ENCODE results near the gene BNIP2.

Gene BNIP2

GRCh38 chr15:59615661-59616060 is 73.5 kb downstream of the BNIP2 start:
- no CpG with 5 or more reads among the region's 5 CpGs for WGBS, 2 donors (ENCODE audit: extremely low coverage in 2 of 2, insufficient read length in 2 of 2, insufficient replicate concordance in 1 of 2)
- DNase-seq (ENCODE audit: low spot score) = no peak
- Histone ChIP-seq H2BK120ac (ENCODE audit: low read depth, low read length) (no peak overlapping the region), H3K4me2 (ENCODE audit: insufficient read depth, low read length, poor library complexity, severe bottlenecking) (no peak overlapping the region), H2BK12ac (ENCODE audit: low read length) (no peak overlapping the region), H3K9me3 (replicated peaks in 1 of 2; ENCODE audit: control insufficient read depth in 2 of 2, insufficient read depth in 1 of 2, low read depth in 1 of 2, low read length in 2 of 2) (peaks cover 0 to 2% of the 10 kb centered on the region in 2 donors), H3K4ac (ENCODE audit: low read length) (no peak overlapping the region), H3K23ac (ENCODE audit: low read depth, low read length, poor library complexity) (no peak overlapping the region), H4K91ac (ENCODE audit: low read depth, low read length, poor library complexity) (no peak overlapping the region), H2AFZ (ENCODE audit: low read length) (peak overlapping the region; percentile 24), H3K4me1 (ENCODE audit: control insufficient read depth in 2 of 2, insufficient read depth in 1 of 2, low read depth in 1 of 2, low read length in 2 of 2) (no peaks in the 10 kb centered on the region), H3K79me1 (ENCODE audit: low read depth, low read length) (no peaks in the 10 kb centered on the region), H3K4me3 (ENCODE audit: low read length in 2 of 2) (no peak overlapping the region), H4K8ac (ENCODE audit: low read depth, low read length) (no peak overlapping the region), H3K36me3 (replicated peaks in 1 of 2; ENCODE audit: control insufficient read depth in 2 of 2, insufficient read depth in 2 of 2, low read length in 2 of 2) (no peaks in the 10 kb centered on the region), H3K9ac (ENCODE audit: low read depth, low read length, poor library complexity) (no peak overlapping the region), H2BK5ac (ENCODE audit: low read length) (no peak overlapping the region), H2AK5ac (ENCODE audit: low read depth, low read length) (no peak overlapping the region), H2BK15ac (ENCODE audit: low read length) (no peak overlapping the region), H3K27me3 (ENCODE audit: control insufficient read depth in 3 of 3, insufficient read depth in 3 of 3, low read depth in 1 of 3, low read length in 3 of 3) (peaks cover 0 to 24% (median 2%) of the 10 kb centered on the region in 3 experiments), H3K14ac (ENCODE audit: low read length) (no peak overlapping the region), H3K18ac (ENCODE audit: low read length) (no peak overlapping the region), H3K27ac (replicated peaks; ENCODE audit: low read length) (no peak overlapping the region)

- peaks cover 0 to 2% of the 10 kb centered on the region in 2 donors for H3K9me3 ChIP-seq (replicated peaks in 1 of 2; ENCODE audit: control insufficient read depth in 2 of 2, insufficient read depth in 1 of 2, low read depth in 1 of 2, low read length in 2 of 2)
- H2BK12ac ChIP-seq (ENCODE audit: low read length) = no peak overlapping the region
- no peaks in the 10 kb centered on the region for H3K4me1 ChIP-seq (ENCODE audit: control insufficient read depth in 2 of 2, insufficient read depth in 1 of 2, low read depth in 1 of 2, low read length in 2 of 2)
- H2AK5ac ChIP-seq (ENCODE audit: low read depth, low read length) = no peak overlapping the region
- H3K18ac ChIP-seq (ENCODE audit: low read length) = no peak overlapping the region
- H3K9ac ChIP-seq (ENCODE audit: low read depth, low read length, poor library complexity) = no peak overlapping the region
- H3K36me3 ChIP-seq (replicated peaks in 1 of 2; ENCODE audit: control insufficient read depth in 2 of 2, insufficient read depth in 2 of 2, low read length in 2 of 2) = no peaks in the 10 kb centered on the region
- H2BK15ac ChIP-seq (ENCODE audit: low read length) = no peak overlapping the region
- no peak overlapping the region for H3K14ac ChIP-seq (ENCODE audit: low read length)
- no peak overlapping the region for H3K4me3 ChIP-seq (ENCODE audit: low read length in 2 of 2)
- no peaks in the 10 kb centered on the region for H3K79me1 ChIP-seq (ENCODE audit: low read depth, low read length)
- no peak overlapping the region for H3K23ac ChIP-seq (ENCODE audit: low read depth, low read length, poor library complexity)
- H4K8ac ChIP-seq (ENCODE audit: low read depth, low read length) = no peak overlapping the region
- no peak overlapping the region for H3K4ac ChIP-seq (ENCODE audit: low read length)
- WGBS, 2 donors (ENCODE audit: extremely low coverage in 2 of 2, insufficient read length in 2 of 2, insufficient replicate concordance in 1 of 2) = no CpG with 5 or more reads among the region's 7 CpGs
- no peak overlapping the region for H2AFZ ChIP-seq (ENCODE audit: low read length)
- H2BK120ac ChIP-seq (ENCODE audit: low read depth, low read length) = no peak overlapping the region
- peaks cover 0 to 20% (median 2%) of the 10 kb centered on the region in 3 experiments for H3K27me3 ChIP-seq (ENCODE audit: control insufficient read depth in 3 of 3, insufficient read depth in 3 of 3, low read depth in 1 of 3, low read length in 3 of 3)
- no peak overlapping the region for H3K27ac ChIP-seq (replicated peaks; ENCODE audit: low read length)
- no peak for DNase-seq (ENCODE audit: low spot score)
- H4K91ac ChIP-seq (ENCODE audit: low read depth, low read length, poor library complexity) = no peak overlapping the region
- no peak overlapping the region for H2BK5ac ChIP-seq (ENCODE audit: low read length)
- H3K4me2 ChIP-seq (ENCODE audit: insufficient read depth, low read length, poor library complexity, severe bottlenecking) = no peak overlapping the region
Observed at GRCh38 chr15:59614153-59614552, 75.0 kb downstream of the BNIP2 start.

GRCh38 chr15:59611276-59612260 is 77.6 kb downstream of the BNIP2 start, which contains the start of gene GCNT3:
GCNT3 (plus strand) TSS chr15:59611783; CDS start chr15:59618239, 6,456 bp downstream.
- no CpG with 5 or more reads among the region's 8 CpGs for WGBS, 2 donors (ENCODE audit: extremely low coverage in 2 of 2, insufficient read length in 2 of 2, insufficient replicate concordance in 1 of 2)
- no peak within 1 kb of the TSS for H3K9ac ChIP-seq (ENCODE audit: low read depth, low read length, poor library complexity)
- no peaks in the 10 kb centered on the region for H3K79me1 ChIP-seq (ENCODE audit: low read depth, low read length)
- no peak within 1 kb of the TSS for H3K18ac ChIP-seq (ENCODE audit: low read length)
- no peak within 1 kb of the TSS for H2AK5ac ChIP-seq (ENCODE audit: low read depth, low read length)
- no peak within 1 kb of the TSS for H3K4ac ChIP-seq (ENCODE audit: low read length)
- no peak within 1 kb of the TSS for H4K91ac ChIP-seq (ENCODE audit: low read depth, low read length, poor library complexity)
- no peak within 1 kb of the TSS for H2BK120ac ChIP-seq (ENCODE audit: low read depth, low read length)
- H2BK12ac ChIP-seq (ENCODE audit: low read length) = no peak within 1 kb of the TSS
- H2AFZ ChIP-seq (ENCODE audit: low read length) = no peak within 1 kb of the TSS
- no peak within 1 kb of the TSS for H3K4me2 ChIP-seq (ENCODE audit: insufficient read depth, low read length, poor library complexity, severe bottlenecking)
- no peaks in the 10 kb centered on the region for H3K36me3 ChIP-seq (replicated peaks in 1 of 2; ENCODE audit: control insufficient read depth in 2 of 2, insufficient read depth in 2 of 2, low read length in 2 of 2)
- no peak for DNase-seq (ENCODE audit: low spot score)
- no peak within 1 kb of the TSS for H3K14ac ChIP-seq (ENCODE audit: low read length)
- no peaks in the 10 kb centered on the region for H3K4me1 ChIP-seq (ENCODE audit: control insufficient read depth in 2 of 2, insufficient read depth in 1 of 2, low read depth in 1 of 2, low read length in 2 of 2)
- H2BK5ac ChIP-seq (ENCODE audit: low read length) = no peak within 1 kb of the TSS
- H3K4me3 ChIP-seq (ENCODE audit: low read length in 2 of 2) = peak within 1 kb of the TSS in 1 of 2 donors; percentile 48
- no peak within 1 kb of the TSS for H2BK15ac ChIP-seq (ENCODE audit: low read length)
- H4K8ac ChIP-seq (ENCODE audit: low read depth, low read length) = no peak within 1 kb of the TSS
- H3K27me3 ChIP-seq (ENCODE audit: control insufficient read depth in 3 of 3, insufficient read depth in 3 of 3, low read depth in 1 of 3, low read length in 3 of 3) = peaks cover 0 to 16% (median 0%) of the 10 kb centered on the region in 3 experiments
- H3K27ac ChIP-seq (replicated peaks; ENCODE audit: low read length) = no peak within 1 kb of the TSS
- no peak within 1 kb of the TSS for H3K23ac ChIP-seq (ENCODE audit: low read depth, low read length, poor library complexity)
- peaks cover 0 to 2% of the 10 kb centered on the region in 2 donors for H3K9me3 ChIP-seq (replicated peaks in 1 of 2; ENCODE audit: control insufficient read depth in 2 of 2, insufficient read depth in 1 of 2, low read depth in 1 of 2, low read length in 2 of 2)
